GM18870 (cell line): Measurements from ENCODE around the gene YAE1.
A peak's percentile ranks its signal among the peaks of the same experiment; 100 is the strongest.

ENCODE experiments used
- ATAC-seq: cut with Tn5 transposase; IDR thresholded peaks from one replicate; pipeline ENCODE4 v1.9.1; 2021; ENCODE audit warnings: moderate library complexity; ENCODE audit not compliant: unreplicated experiment

The YAE1 gene

DNA sequence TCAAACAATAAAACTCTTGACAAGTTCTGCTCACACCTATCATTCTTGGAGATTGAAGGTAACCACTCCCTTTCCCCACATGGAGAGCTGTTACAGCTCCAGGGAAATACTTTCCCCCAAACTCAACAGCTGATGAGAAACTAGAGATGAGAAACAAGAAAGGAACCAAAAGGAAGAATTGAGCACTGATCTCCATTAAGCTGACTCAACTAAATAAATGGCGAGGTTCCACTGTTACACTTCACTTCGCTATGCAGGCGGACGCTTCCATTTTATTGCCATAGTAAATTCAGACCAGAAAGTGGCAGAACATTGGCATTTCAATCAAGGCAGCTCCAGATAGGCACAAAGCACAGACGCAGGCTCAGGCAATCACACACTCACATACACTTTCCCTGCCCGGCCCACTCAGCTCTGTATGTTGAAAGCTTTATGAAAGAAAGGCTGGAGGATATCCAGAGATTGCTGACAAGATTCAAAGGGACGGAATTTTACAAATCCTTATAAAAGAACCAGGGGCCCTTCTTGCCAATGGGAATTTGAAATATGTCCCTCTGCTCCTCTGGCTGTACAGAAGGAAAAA, 11.5 kb upstream of the YAE1 start:
- no peak for ATAC-seq

DNA sequence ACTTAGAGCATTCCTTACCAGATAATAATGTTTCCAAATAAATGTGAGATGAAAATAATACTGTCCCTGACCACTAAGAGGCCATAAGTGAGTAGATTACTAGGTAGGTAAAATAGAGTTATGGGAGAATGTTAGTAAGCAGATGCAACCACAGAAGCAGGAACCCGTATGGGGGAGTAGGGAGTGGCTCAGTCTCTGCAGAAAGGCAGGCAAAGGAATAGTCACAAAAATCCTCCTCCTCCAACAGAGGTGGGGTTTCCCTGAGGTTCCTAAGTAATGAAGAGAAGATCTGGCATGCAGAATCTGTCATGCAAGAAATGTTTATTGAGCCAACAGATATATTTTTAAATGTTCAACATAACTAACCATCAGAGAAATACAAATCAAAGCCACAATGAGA, 9.0 kb upstream of the YAE1 start:
- ATAC-seq: no peak

DNA sequence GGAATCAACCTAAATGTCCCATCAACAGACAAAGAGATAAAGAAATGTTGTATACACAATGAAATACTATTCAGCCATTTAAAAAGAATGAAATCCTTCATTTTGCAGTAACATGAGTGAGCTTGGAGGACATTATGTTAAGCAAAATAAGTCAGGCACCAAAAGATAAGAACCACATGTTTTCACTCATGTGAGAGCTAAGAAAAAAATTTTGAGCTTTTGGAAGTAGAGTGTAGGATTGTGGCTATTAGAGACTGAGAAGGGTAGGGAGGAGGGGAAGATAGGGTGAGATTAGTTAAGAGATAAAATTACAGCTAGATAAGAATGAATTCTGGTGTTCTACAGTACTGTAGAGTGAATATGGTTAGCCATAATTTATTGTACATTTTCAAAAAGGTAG, 8.3 kb upstream of the YAE1 start:
- no peak for ATAC-seq

DNA sequence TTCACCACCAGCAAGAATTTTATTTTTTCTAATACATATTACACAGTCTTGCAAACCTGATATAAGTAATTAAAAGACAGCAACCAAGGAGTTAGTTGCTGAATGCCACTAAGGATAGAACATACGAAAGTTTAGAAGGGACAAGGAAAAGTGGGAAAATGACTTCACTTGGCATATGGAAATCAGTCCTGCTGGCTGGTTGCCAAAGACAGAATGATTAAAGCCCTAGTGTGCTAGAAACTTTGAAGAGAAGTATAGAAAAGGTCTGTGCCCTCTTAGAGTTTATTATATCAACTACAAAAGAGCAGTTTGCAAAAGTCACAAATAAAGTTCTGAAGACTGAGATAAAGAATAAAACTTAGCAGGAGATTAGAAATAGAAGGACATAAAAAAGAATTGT, 5.8 kb upstream of the YAE1 start:
- ATAC-seq: no peak

DNA sequence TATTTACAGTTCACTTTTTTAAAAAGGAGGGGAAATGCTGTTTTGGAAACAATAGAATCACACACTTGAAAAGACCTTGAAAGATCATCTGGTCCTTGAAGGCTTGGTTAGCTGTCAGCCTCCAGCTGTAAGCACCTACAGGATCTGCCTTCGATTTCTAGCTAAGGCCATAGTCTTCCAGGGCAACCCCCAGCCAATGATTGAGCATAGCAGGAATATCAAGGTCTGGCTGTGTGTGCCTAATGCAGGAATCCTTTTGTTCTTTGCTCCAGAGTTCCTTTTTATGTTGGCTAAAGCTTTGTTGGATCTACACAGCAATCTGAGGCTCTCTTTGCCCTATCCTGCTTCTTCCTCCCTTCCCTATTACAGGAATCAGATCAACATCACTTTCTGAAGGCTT, 5.2 kb upstream of the YAE1 start:
- no peak for ATAC-seq

DNA sequence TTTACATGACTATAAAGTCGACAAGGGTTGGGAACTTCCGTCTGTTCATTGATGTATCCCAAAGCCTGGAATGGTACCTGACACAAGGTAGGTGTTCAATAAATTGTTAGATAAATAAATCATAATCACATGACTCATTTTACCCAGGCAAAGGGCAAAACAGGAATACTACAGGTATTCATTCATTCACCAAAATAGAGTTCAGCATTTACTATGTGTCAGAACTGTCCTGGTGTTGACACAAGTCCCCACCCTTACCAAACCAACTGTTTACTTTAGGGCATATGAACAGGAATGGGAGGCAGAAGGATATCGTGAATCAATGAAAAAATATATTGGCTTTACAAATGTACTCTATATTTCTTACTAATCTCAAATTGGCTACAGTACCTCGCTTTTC, 666 bp upstream of the YAE1 start:
- no peak for ATAC-seq

DNA sequence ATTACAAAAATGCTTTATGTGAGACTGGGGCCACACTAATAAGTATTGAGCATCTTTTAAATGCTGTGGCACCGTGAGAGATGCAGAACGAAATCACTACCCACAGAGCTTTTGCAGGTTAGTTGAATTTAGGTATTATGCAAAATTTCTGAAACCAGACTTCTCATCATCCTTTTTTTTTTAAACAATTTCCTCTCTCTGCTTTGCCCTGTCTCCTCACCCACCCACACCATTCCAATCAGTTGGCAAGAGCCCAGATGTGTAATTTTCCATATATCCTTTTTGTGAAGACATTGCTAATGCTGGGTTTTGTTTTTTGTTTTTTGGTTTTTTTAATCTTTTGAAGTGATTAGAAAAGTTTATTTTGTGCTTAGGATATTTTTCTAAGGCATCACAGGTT, 1.1 kb downstream of the YAE1 start:
- ATAC-seq: no peak

DNA sequence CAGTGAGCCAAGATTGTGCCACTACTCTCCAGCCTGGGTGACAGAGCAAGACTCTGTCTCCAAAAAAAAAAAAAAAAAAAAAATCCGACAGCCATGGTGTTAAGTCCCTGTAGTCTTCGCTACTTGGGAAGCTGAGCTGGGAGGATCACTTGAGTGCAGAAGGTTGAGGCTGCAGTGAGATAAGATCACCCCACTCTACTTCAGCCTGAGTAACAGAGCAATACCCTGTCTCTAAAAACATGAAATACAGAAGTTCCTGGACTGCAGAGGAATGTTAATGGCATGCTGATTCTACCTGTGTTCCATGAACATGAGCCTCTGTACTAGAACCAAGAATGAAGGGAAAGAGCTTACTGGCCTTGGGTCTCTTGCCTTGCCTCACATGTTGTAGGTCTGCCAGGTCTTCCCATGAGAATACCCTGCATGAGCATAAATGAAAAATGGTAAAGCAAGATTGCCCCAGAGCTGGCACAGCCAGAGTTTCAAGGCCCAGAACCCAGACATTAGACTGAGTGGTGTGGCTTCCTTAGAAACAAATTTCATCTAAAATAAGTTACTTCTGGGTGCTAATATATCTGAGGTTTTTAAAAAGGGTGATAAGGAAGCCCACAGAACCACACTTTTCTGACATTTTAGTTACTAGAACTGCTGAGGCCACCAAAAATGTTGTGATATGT, 8.6 kb downstream of the YAE1 start:
- no peak for ATAC-seq

DNA sequence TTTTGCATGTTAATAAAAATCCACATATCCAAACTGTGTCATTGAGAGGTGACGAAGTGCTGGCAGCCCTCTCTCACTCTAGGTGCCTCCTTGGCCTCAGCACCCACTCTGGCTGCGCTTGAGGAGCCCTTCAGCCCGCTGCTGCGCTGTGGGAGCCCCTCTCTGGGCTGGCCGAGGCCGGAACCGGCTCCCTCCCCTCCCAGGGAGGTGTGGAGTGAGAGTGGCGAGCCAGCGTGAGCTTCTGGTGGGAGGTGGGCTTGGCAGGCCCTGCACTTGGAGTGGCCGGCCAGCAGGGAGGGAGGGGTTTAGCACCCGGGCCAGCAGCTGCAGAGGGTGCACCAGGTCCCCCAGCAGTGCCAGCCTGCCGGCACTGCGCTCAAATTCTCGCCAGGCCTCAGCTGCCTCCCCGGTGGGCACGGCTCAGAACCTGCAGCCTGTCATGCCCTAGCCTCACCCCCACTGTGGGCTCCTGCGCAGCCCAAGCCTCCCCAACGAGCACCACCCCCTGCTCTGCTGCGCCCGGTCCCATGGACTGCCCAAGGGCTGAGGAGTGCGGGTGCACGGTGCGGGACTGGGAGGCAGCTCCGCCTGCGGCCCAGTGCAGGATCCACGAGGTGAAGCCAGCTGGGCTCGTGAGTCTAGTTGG, 11.1 kb downstream of the YAE1 start:
- no peak for ATAC-seq

DNA sequence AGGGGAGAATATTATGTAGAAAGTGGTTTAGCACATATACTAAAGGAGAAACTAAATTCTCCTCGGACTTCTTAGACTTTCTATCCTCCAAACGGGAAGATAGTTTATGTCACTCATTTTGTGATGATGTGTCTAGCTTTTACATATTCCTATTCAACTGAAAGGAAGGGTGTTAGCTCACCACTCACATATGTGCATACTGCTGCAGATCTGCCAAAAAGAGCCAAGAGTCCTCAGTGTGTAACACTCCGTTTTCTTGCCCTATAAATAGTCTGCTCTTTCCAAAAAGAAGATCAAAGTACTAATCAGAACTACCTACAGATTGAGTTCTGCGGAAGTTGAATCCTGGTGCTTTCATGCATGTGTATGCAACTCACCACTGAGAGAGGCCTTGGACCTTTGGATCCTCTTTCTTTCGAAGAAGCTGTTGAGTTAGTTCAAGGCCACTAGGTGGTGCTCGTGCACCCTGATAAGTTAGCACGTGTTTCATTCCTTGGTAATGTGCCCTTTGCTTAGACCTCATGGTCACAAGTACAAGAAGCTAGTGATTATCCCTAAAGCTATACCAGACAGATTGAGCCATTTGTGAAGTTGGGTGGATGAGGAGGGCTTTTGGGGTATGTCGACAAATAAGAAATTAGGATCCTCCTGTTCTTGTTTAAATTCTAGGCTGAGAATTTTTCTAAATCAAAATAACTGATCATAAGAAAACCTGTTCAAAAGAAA, 14.1 kb downstream of the YAE1 start:
- ATAC-seq: peak; percentile 88

DNA sequence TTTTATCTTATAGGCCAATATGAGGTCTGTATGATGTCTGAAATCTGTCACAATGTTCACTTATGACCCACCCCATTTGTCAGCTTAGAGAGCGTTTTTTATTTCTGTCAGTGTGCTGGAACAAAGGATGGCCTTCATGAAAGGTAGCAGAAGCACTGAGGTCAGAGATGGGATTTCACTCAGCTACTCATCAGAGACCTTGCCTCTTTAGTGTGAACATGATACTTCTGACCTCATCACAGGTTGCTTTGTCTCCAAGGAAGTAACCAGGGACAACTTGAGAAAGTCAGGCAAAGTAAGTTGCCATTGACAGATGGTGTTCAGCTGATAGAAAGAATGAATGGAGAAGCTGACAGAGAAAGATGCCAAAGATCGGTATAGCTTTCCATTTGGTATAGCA, 16.3 kb downstream of the YAE1 start:
- no peak for ATAC-seq

DNA sequence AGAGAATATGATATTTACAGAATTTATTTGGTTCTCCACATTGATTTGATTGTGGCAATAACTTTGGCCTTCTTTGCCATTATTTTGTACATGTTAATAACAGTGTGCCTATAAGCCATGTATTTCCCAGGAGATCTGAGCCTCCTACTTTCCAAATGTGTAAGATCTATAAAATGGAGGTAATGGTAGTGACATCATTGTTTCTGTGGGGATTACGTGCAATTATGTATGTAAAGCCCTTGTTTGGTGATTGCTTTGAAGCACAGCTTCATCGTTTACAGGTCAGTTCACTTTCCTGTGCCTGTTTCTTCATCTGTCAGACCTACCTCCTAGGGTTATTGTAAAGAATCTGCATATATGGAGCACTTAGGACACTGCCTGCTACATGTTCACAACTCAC, 17.3 kb downstream of the YAE1 start:
- ATAC-seq: no peak

DNA sequence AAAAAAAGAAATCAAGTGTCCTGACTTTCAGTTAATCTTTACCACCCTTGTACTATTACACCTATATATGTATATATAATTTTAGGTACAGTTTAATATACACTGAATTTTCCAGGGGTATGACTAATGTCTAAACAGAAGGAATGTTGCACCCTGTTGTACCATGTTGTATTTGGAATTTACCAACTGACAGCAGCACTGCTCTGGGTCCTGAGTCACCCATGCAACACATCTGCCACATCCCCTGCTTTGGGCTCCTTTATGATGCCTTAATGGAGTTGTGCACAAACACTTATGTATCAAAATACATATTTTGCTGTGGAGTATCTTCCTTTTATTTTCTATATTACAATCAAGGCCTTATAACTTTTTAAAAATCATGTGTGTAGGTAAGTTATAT, 21.2 kb downstream of the YAE1 start:
- no peak for ATAC-seq

DNA sequence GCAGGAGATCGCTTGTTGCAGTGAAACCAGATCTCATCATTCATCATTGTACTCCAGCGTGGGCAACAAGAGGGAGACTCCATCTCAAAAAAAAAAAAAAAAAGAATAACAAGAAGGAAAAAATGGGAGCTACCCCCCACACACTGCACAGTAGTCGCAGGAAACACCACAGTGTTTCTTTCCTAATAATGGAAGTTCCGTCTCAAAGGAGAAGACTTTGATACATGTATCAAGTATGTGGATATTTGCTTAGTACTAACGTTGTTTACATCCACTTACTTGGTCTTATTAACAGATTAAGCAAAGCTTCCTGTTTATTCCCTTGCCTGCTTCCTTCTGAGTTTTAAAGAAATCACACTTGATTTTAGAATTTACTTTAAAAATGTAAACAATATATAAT, 22.2 kb downstream of the YAE1 start:
- no peak for ATAC-seq

DNA sequence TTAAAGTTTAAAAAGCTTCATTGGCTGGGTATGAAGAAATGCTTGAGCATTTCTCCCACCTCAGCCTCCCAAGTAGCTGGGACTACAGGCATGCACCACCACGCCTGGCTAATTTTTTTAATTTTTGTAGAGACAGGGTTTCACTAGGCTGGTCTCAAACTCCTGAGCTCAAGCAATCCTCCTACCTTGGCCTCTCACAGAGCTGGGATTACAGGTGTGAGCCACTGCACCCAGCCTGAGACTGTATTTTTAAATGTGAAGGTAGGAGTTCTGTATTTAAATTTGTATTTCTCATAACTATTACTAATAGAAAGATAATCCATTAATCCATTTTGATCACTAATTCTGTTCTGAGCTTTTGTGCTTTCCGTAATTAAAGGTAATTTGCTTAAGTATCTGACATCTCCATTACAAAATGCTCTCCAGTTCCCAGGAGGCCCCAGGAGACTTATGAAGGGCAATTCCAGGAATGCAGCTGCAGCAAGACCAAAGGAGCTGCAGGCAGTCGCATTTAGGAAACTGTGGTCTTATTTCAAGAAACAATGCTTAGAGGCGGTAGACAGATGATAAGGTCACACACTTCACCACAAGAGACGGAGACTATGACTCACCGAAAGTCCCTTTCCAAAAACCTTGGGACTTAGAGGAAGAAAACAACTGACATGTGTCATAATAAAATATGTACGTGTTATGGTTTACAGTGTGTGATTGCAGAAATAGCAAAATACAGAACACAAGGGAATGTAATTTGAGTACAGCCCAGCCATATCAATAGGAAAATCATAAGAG, 23.3 kb downstream of the YAE1 start:
- peak; percentile 96 for ATAC-seq

DNA sequence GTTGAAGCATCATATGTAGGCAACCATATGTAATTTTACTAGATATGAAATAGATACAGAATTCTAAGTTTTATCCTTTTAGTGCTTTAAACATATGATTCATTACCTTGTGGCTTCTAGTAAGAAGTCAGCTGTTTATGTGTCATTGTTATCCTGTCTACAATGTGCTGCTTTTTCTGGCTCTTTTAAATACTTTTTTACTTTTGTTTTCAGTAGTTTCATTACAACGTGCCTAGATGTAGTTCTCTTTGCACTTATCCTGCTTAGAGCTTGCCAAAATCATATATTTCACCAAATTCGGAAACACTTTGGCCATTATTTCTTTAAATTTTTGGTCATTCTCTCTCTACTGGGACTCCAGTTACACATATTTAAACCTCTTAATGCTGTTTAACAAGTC, 26.4 kb downstream of the YAE1 start:
- ATAC-seq: no peak

DNA sequence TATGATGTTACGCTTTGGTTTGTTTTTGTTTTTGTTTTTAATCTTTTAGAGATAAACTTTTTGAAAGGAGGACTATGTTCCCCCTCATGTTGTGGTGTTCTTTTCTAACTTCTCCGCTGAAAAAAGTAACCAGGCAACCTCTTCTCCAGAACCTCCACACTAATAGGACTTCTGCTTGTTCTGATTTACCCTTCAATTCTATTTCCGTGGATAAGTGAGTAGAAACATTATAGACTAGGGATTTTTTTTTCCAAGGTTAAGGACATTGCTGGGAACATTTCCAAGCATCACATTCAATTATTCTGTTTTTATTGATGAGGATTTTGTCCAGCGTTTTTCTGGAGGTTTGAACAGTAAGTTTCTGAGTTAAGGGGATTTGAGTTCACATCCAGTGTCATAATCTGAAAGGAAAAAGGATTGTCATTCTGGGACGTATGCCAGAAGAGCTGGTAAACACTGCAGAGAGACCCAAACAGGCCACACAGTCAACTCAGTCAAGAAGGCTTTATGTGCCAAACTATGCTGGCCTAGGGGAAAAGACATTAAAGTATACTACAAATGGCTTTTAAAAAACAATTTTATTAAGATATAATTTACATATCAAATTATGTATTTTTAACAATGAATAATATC, 28.9 kb downstream of the YAE1 start:
- no peak for ATAC-seq

DNA sequence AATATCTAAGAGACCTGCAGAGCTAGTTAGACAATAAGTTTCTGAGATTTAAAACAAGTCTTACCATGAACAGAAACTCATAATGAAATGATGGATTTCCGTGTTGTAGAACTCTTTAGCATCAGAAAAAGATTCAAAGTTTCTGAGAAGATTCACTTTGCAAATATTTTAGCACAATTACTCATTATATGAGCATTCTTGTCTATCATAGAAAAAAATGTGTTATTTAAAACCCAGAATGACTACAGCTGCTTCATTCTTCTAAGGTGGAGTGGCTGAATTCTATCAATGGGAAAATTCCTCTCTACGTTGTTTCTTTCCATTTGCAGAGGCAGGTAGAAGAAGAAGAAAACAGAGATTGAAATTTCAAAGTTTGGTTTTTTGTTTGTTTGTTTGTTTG, 36.1 kb downstream of the YAE1 start:
- no peak for ATAC-seq

DNA sequence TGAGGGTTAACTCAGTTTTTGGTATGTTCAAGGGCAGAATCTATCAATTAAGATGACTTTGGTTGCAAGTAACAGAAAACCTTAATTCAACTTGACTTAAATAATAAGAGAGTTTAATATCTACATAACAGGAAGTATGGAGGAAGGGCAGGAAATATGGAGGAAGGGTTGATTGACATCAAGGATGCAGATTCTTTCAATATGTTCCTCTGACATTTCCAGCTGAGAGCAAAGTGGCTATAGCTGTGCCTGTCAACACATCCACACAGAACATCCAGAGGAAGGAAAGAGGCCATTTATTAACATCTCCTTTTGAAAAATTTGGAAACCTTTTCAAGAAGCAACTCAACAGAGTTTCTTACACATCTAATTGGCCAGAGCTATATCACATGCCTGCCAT, 37.7 kb downstream of the YAE1 start:
- ATAC-seq: no peak

DNA sequence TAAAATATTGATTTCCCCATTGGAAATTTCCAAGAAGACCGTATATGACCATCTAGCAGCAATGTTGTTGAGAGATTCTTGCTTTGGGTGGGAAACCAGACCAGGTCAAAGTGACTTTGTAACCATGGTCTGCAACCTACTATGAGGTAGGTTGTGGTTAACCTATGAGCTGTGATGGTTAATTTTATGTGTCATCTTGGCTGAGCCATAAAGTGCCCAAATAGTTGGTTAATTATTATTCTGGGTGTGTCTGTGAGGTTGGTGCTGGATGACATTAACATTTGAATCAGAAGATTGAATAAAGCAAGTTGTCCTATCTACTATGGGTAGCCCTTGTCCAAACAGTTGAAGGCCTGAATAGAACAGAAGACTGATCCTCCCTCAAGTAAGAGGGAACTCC, 38.9 kb downstream of the YAE1 start:
- ATAC-seq: peak; percentile 85

DNA sequence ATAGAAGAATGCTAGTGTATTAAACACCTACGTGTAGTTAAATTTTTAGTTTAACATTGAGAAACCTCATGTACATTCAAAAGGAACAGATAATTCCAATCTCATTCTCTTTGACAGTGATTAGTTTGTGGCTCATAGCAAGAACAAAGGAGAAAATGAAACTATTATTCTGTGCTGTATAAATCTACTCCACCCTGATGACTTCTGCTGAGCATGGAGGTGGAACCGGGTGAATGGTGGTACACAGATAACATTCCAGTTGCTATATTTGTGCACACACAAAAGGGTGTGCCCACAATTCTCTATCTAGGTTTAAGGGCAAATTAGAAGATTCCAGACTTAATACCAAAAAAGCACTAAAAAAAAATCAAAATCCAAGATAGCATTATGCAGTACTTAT, 40.1 kb downstream of the YAE1 start:
- ATAC-seq: no peak
